COLO668 (cell line): ENCODE results near the gene RIC3.

Source experiments
- DNase-seq: peaks from one replicate; lab custom pipeline; 2025; ENCODE audit not compliant: unreplicated experiment; lab: John Stamatoyannopoulos, UW

RIC3 gene

GRCh38 chr11:8069771-8070170 lies 99.1 kb downstream of the RIC3 start:
- no peak for DNase-seq

- DNase-seq, result no peak
These were observed 100.1 kb downstream of the RIC3 start for GRCh38 chr11:8068605-8069221.

GRCh38 chr11:8067929-8068575 lies 100.8 kb downstream of the RIC3 start:
- no peak for DNase-seq

GRCh38 chr11:8067567-8067928 lies 101.3 kb downstream of the RIC3 start:
- no peak for DNase-seq

- no peak for DNase-seq
These were observed 101.8 kb downstream of the RIC3 start for GRCh38 chr11:8066911-8067455.

GRCh38 chr11:8066036-8066910 lies 102.6 kb downstream of the RIC3 start:
- DNase-seq, result no peak

GRCh38 chr11:8065031-8065430 lies 103.8 kb downstream of the RIC3 start:
- DNase-seq, result no peak

- no peak for DNase-seq
These were observed 105.5 kb downstream of the RIC3 start for GRCh38 chr11:8063324-8063723.

- DNase-seq, result no peak
These were observed 106.0 kb downstream of the RIC3 start for GRCh38 chr11:8062781-8063257.

- no peak for DNase-seq
These were observed 107.0 kb downstream of the RIC3 start for GRCh38 chr11:8061555-8062428.

- DNase-seq, result no peak
These were observed 107.8 kb downstream of the RIC3 start for GRCh38 chr11:8060801-8061554.

- DNase-seq, result no peak
These were observed 108.6 kb downstream of the RIC3 start for GRCh38 chr11:8060146-8060719.

- no peak for DNase-seq
These were observed 109.2 kb downstream of the RIC3 start for GRCh38 chr11:8059571-8060011.

- no peak for DNase-seq
These were observed 109.8 kb downstream of the RIC3 start for GRCh38 chr11:8059030-8059429.

GRCh38 chr11:8058216-8058615 lies 110.6 kb downstream of the RIC3 start:
- DNase-seq, result no peak

GRCh38 chr11:8056810-8057463 lies 111.9 kb downstream of the RIC3 start:
- no peak for DNase-seq
